Fibroblast of lung (primary cell): ENCODE data around the gene C2orf78. TPM values are rescaled to one million over a fixed set of nuclear protein-coding genes. Genes with fewer than 3 reads are reported as not detected.
A peak's percentile ranks its signal among the peaks of the same experiment; 100 is the strongest.

ENCODE experiments used
- DNase-seq, 2 donors: peaks; one replicate each; pipeline versions ENCODE4 v3.0.0 to v3.0.0-alpha.2; 2010; ENCODE audit warnings: low read depth in 2 of 2
- H2AFZ ChIP-seq: 2 replicates; pipeline ENCODE4 v1.5.1; 2012; ENCODE audit warnings: low read length, control low read depth, inconsistent platforms
- H3K27ac ChIP-seq: 2 replicates; pipeline ENCODE4 v1.5.1; 2011; ENCODE audit warnings: low read length, control low read depth; ENCODE audit not compliant: insufficient read depth
- H3K27me3 ChIP-seq: 2 replicates; pipeline ENCODE4 v1.5.1; 2011; ENCODE audit warnings: mild to moderate bottlenecking, low read length; ENCODE audit not compliant: control insufficient read depth, insufficient read depth
- H3K36me3 ChIP-seq: 2 replicates; pipeline ENCODE4 v1.5.1; 2011; ENCODE audit warnings: low read length; ENCODE audit not compliant: control insufficient read depth, insufficient read depth
- H3K4me1 ChIP-seq: 2 replicates; pipeline ENCODE4 v1.5.1; 2011; ENCODE audit warnings: low read length; ENCODE audit not compliant: control insufficient read depth, insufficient read depth; ENCODE audit errors: extremely low read depth
- H3K4me2 ChIP-seq: 2 replicates; pipeline ENCODE4 v1.5.1; 2011; ENCODE audit warnings: low read length, control low read depth; ENCODE audit not compliant: insufficient read depth; ENCODE audit errors: extremely low read depth
- H3K4me3 ChIP-seq, 4 experiments: fragments of 200-600 bp in 1 of 4; sonication (generic) in 1 of 4; replicated peaks in 1 of 4; 2 replicates each; pipeline ENCODE4 v1.5.1; 2011 to 2016; ENCODE audit warnings: low read length in 4 of 4, low read depth in 3 of 4, mild to moderate bottlenecking in 3 of 4, control low read depth in 2 of 4, inconsistent platforms in 1 of 4, mixed read lengths in 1 of 4; ENCODE audit not compliant: insufficient read depth in 1 of 4; ENCODE audit errors: control extremely low read depth in 1 of 4
- H3K79me2 ChIP-seq: 2 replicates; pipeline ENCODE4 v1.5.1; 2012; ENCODE audit warnings: mild to moderate bottlenecking, low read length, inconsistent platforms; ENCODE audit not compliant: control insufficient read depth, insufficient read depth
- H3K9ac ChIP-seq: 2 replicates; pipeline ENCODE4 v1.5.1; 2011; ENCODE audit warnings: mild to moderate bottlenecking, low read length, control low read depth; ENCODE audit not compliant: insufficient read depth
- H3K9me3 ChIP-seq: 2 replicates; pipeline ENCODE4 v1.5.1; 2012; ENCODE audit warnings: low read depth, low read length; ENCODE audit not compliant: control insufficient read depth, insufficient read depth
- H4K20me1 ChIP-seq: 2 replicates; pipeline ENCODE4 v1.5.1; 2011; ENCODE audit warnings: low read length; ENCODE audit not compliant: control insufficient read depth, insufficient read depth; ENCODE audit errors: extremely low read depth
- CTCF ChIP-seq, 2 donors: IDR thresholded peaks in 1 of 2; conservative IDR thresholded peaks in 1 of 2; 1 replicate in 1 of 2; 2 replicates in 1 of 2; pipeline ENCODE4 v1.5.1; 2011 to 2012; ENCODE audit warnings: low read length in 2 of 2, control low read depth in 1 of 2, inconsistent platforms in 1 of 2, low read depth in 1 of 2, mild to moderate bottlenecking in 1 of 2
- EZH2 ChIP-seq: IDR thresholded peaks from 2 replicates; pipeline ENCODE4 v1.5.1; 2012; ENCODE audit warnings: low read length, control low read depth, mild to moderate bottlenecking; ENCODE audit errors: missing control alignments
- polyA plus RNA-seq, 2 donors: library from polyadenylated mRNA; depleted of rRNA in 1 of 2; stranded (reverse) in 1 of 2; unstranded in 1 of 2; fragments of >200 nt; gene quantifications; 2 replicates each; pipeline ENCODE4 v1.2.1, GENCODE V29; 2011 to 2012; ENCODE audit warnings: missing spikeins in 1 of 2
- total RNA-seq: library from RNA; depleted of rRNA; stranded (reverse); fragments of >200 nt; gene quantifications from 2 replicates; pipeline ENCODE4 v1.2.1, GENCODE V29; 2014

Gene C2orf78
- total and polyA plus RNA-seq, 2 donors (not counting 1 experiment from before 2014, with no cell fraction given) = not detected

GRCh38 chr2:73825408-73825807, 41.4 kb downstream of the C2orf78 start:
- H2AFZ ChIP-seq = no peak overlapping the region
- no peak overlapping the region for H3K4me2 ChIP-seq
- no peaks in the 10 kb centered on the region for H3K9me3 ChIP-seq
- H3K27ac ChIP-seq = no peak overlapping the region
- no peak for DNase-seq
- no peak for TF ChIP-seq CTCF (conservative IDR thresholded peaks at IDR 0.05 in 1 of 2, IDR thresholded peaks at IDR 0.05 in 1 of 2; ENCODE audit: low read depth in 1 of 2, low read length in 2 of 2)
- TF ChIP-seq EZH2 = no peak
- no peaks in the 10 kb centered on the region for H3K36me3 ChIP-seq
- H3K79me2 ChIP-seq = peaks cover 2% of the 10 kb centered on the region
- peaks cover 3% of the 10 kb centered on the region for H3K27me3 ChIP-seq
- no peak overlapping the region for H3K4me3 ChIP-seq
- no peak overlapping the region for H3K9ac ChIP-seq
- H4K20me1 ChIP-seq = no peaks in the 10 kb centered on the region
- no peaks in the 10 kb centered on the region for H3K4me1 ChIP-seq

- no peak overlapping the region for H3K4me3 ChIP-seq
- no peaks in the 10 kb centered on the region for H3K27me3 ChIP-seq
- DNase-seq = peak; percentile 28 to 61
- no peaks in the 10 kb centered on the region for H3K9me3 ChIP-seq
- H3K36me3 ChIP-seq = no peaks in the 10 kb centered on the region
- no peak overlapping the region for H3K4me2 ChIP-seq
- peak; percentile 38 to 39 for TF ChIP-seq CTCF (conservative IDR thresholded peaks at IDR 0.05 in 1 of 2, IDR thresholded peaks at IDR 0.05 in 1 of 2; ENCODE audit: low read depth in 1 of 2, low read length in 2 of 2)
- TF ChIP-seq EZH2 = no peak
- no peak overlapping the region for H3K9ac ChIP-seq
- no peaks in the 10 kb centered on the region for H3K4me1 ChIP-seq
- H4K20me1 ChIP-seq = no peaks in the 10 kb centered on the region
- peaks cover 3% of the 10 kb centered on the region for H3K79me2 ChIP-seq
- no peak overlapping the region for H2AFZ ChIP-seq
- no peak overlapping the region for H3K27ac ChIP-seq
Measured at GRCh38 chr2:73827018-73827417, 43.0 kb downstream of the C2orf78 start.

- Histone ChIP-seq H3K4me3 (peak overlapping the region; percentile 71 to 86 (median 75)), H3K79me2 (peaks cover 3% of the 10 kb centered on the region), H4K20me1 (no peaks in the 10 kb centered on the region), H3K27me3 (no peaks in the 10 kb centered on the region), H3K9ac (no peak overlapping the region), H3K36me3 (no peaks in the 10 kb centered on the region), H3K4me2 (peak overlapping the region; percentile 73), H2AFZ (peak overlapping the region; percentile 94), H3K27ac (no peak overlapping the region), H3K9me3 (no peaks in the 10 kb centered on the region), H3K4me1 (no peaks in the 10 kb centered on the region)
- no peak for DNase-seq
- no peak for TF ChIP-seq EZH2
- no peak for TF ChIP-seq CTCF (conservative IDR thresholded peaks at IDR 0.05 in 1 of 2, IDR thresholded peaks at IDR 0.05 in 1 of 2; ENCODE audit: low read depth in 1 of 2, low read length in 2 of 2)
Measured at GRCh38 chr2:73827660-73828388, 43.8 kb downstream of the C2orf78 start.
